Parathyroid adenoma (tissue), 2 donors: ENCODE results near the gene TSHZ2.

ENCODE experiments used
- H2AFZ ChIP-seq: fragments of 300-600 bp; sonication (generic); one replicate; pipeline ENCODE4 v1.7.0; 2017; ENCODE audit warnings: antibody characterized with exemption, mild to moderate bottlenecking
- H3K27ac ChIP-seq: fragments of 300-600 bp; sonication (generic); one replicate; pipeline ENCODE4 v1.7.0; 2017
- H3K27me3 ChIP-seq: fragments of 300-600 bp; sonication (generic); one replicate; pipeline ENCODE4 v1.7.0; 2017; ENCODE audit warnings: low read length; ENCODE audit not compliant: control insufficient read depth, insufficient read depth
- H3K36me3 ChIP-seq: fragments of 300-600 bp; sonication (generic); one replicate; pipeline ENCODE4 v1.7.0; 2017; ENCODE audit warnings: low read length; ENCODE audit not compliant: control insufficient read depth, insufficient read depth
- H3K4me1 ChIP-seq: fragments of 300-600 bp; sonication (generic); one replicate; pipeline ENCODE4 v1.7.0; 2017; ENCODE audit warnings: control low read depth
- H3K4me2 ChIP-seq: fragments of 300-600 bp; sonication (generic); one replicate; pipeline ENCODE4 v1.7.0; 2017; ENCODE audit warnings: low read length
- H3K4me3 ChIP-seq: fragments of 300-600 bp; sonication (generic); one replicate; pipeline ENCODE4 v1.7.0; 2017; ENCODE audit warnings: low read depth, low read length
- H3K79me2 ChIP-seq: fragments of 300-600 bp; sonication (generic); one replicate; pipeline ENCODE4 v1.7.0; 2017; ENCODE audit warnings: control low read depth
- H3K9ac ChIP-seq: fragments of 300-600 bp; sonication (generic); one replicate; pipeline ENCODE4 v1.7.0; 2017; ENCODE audit warnings: mild to moderate bottlenecking
- H3K9me3 ChIP-seq: fragments of 300-600 bp; sonication (generic); one replicate; pipeline ENCODE4 v1.7.0; 2017; ENCODE audit warnings: low read length; ENCODE audit not compliant: control insufficient read depth
- TF ChIP-seq, protein P1 (sequence below): fragments of 300-600 bp; sonication (generic); IDR thresholded peaks from one replicate; pipeline ENCODE4 v1.7.0; 2017; ENCODE audit warnings: antibody characterized with exemption, mild to moderate bottlenecking
- donor health status: primary hyperparathyroidism.

TSHZ2 gene

DNA sequence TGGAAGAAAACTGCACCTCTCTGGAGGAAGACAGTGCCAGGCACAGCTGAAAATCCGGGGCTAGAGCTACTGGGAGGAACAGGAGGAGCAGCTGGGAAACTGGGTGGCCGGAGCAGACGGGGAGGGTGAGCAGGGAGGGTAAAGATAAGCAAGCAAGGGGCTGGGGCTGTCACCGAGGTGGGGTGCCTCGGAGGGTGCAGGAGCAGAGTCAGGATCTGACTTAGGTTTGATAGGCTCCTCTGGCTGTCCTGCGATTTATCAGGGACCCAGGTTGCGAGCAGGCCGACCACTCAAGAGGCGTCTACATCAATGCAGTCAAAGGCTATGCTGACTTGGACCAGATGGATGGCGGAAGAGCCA, 12.3 kb downstream of the TSHZ2 start:
- Histone ChIP-seq H3K36me3 (no peaks in the 10 kb centered on the region), H3K4me2 (no peak overlapping the region), H3K27me3 (no peaks in the 10 kb centered on the region), H3K27ac (no peak overlapping the region), H3K9me3 (no peaks in the 10 kb centered on the region), H2AFZ (no peak overlapping the region), H3K4me1 (no peaks in the 10 kb centered on the region), H3K4me3 (no peak overlapping the region), H3K79me2 (no peaks in the 10 kb centered on the region), H3K9ac (no peak overlapping the region)
- TF ChIP-seq, protein P1, sequence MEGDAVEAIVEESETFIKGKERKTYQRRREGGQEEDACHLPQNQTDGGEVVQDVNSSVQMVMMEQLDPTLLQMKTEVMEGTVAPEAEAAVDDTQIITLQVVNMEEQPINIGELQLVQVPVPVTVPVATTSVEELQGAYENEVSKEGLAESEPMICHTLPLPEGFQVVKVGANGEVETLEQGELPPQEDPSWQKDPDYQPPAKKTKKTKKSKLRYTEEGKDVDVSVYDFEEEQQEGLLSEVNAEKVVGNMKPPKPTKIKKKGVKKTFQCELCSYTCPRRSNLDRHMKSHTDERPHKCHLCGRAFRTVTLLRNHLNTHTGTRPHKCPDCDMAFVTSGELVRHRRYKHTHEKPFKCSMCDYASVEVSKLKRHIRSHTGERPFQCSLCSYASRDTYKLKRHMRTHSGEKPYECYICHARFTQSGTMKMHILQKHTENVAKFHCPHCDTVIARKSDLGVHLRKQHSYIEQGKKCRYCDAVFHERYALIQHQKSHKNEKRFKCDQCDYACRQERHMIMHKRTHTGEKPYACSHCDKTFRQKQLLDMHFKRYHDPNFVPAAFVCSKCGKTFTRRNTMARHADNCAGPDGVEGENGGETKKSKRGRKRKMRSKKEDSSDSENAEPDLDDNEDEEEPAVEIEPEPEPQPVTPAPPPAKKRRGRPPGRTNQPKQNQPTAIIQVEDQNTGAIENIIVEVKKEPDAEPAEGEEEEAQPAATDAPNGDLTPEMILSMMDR, result no peak

GRCh38 chr20:52985687-52986086, 13.5 kb downstream of the TSHZ2 start:
- no peaks in the 10 kb centered on the region for H3K79me2 ChIP-seq

GRCh38 chr20:52987295-52987694, 15.1 kb downstream of the TSHZ2 start:
- H3K27ac ChIP-seq, result no peak overlapping the region
- no peak overlapping the region for H3K4me2 ChIP-seq
- no peak overlapping the region for H3K9ac ChIP-seq
- no peaks in the 10 kb centered on the region for H3K79me2 ChIP-seq
- H3K9me3 ChIP-seq, result no peaks in the 10 kb centered on the region
- no peak overlapping the region for H3K4me3 ChIP-seq
- H3K36me3 ChIP-seq, result no peaks in the 10 kb centered on the region
- no peak overlapping the region for H2AFZ ChIP-seq
- TF ChIP-seq, protein P1, result no peak
- no peaks in the 10 kb centered on the region for H3K4me1 ChIP-seq
- no peaks in the 10 kb centered on the region for H3K27me3 ChIP-seq

More at GRCh38 chr20:52985687-52986086, 13.5 kb downstream of the TSHZ2 start:
- Histone ChIP-seq H3K27ac (no peak overlapping the region), H3K36me3 (no peaks in the 10 kb centered on the region), H3K4me3 (no peak overlapping the region), H3K4me2 (no peak overlapping the region), H3K27me3 (no peaks in the 10 kb centered on the region), H3K9me3 (no peaks in the 10 kb centered on the region), H3K9ac (no peak overlapping the region), H2AFZ (no peak overlapping the region), H3K4me1 (no peaks in the 10 kb centered on the region)
- TF ChIP-seq, protein P1, result no peak

GRCh38 chr20:52991830-52992229, 19.7 kb downstream of the TSHZ2 start:
- no peak overlapping the region for H2AFZ ChIP-seq
- TF ChIP-seq, protein P1, result no peak
- no peaks in the 10 kb centered on the region for H3K4me1 ChIP-seq
- H3K79me2 ChIP-seq, result no peaks in the 10 kb centered on the region
- H3K36me3 ChIP-seq, result no peaks in the 10 kb centered on the region
- no peak overlapping the region for H3K9ac ChIP-seq
- no peaks in the 10 kb centered on the region for H3K9me3 ChIP-seq
- no peaks in the 10 kb centered on the region for H3K27me3 ChIP-seq
- H3K27ac ChIP-seq, result peak overlapping the region; percentile 13
- H3K4me3 ChIP-seq, result no peak overlapping the region
- no peak overlapping the region for H3K4me2 ChIP-seq

- Histone ChIP-seq H3K4me2 (no peak overlapping the region), H3K27ac (peak overlapping the region; percentile 13), H3K9me3 (no peaks in the 10 kb centered on the region), H3K36me3 (no peaks in the 10 kb centered on the region), H3K79me2 (no peaks in the 10 kb centered on the region), H3K27me3 (no peaks in the 10 kb centered on the region), H3K4me3 (no peak overlapping the region), H3K4me1 (no peaks in the 10 kb centered on the region), H3K9ac (no peak overlapping the region), H2AFZ (no peak overlapping the region)
- TF ChIP-seq, protein P1, result no peak
Observed at GRCh38 chr20:52992632-52993031, 20.5 kb downstream of the TSHZ2 start.
